ENCODE measurements around the gene NAV2.
"Not testable (repeated sequence)": the region's sequence is repeated elsewhere in the genome, so short reads cannot be mapped to it uniquely, and the experiment has no call there.

Gene NAV2

GRCh38 chr11:19892876-19893275 is 180.2 kb downstream of the NAV2 start:
- H3K27ac ChIP-seq (ENCODE audit: low read depth in 2 of 2, low read length in 2 of 2): no peak overlapping the region
- no peak overlapping the region for H3K9ac ChIP-seq (ENCODE audit: low read depth in 1 of 2, low read length in 2 of 2)
- H3K4me3 ChIP-seq (ENCODE audit: low read length in 2 of 2): no peak overlapping the region
- H3K36me3 ChIP-seq (ENCODE audit: control insufficient read depth in 2 of 2, insufficient read depth in 2 of 2, low read length in 2 of 2): peaks cover 0 to 6% of the 10 kb centered on the region in 2 donors
- no peaks in the 10 kb centered on the region for H3K4me1 ChIP-seq (ENCODE audit: control insufficient read depth in 2 of 2, insufficient read depth in 2 of 2, low read length in 2 of 2)
- no peaks in the 10 kb centered on the region for H3K27me3 ChIP-seq (ENCODE audit: control insufficient read depth in 2 of 2, insufficient read depth in 2 of 2, low read length in 2 of 2)
- H3K9me3 ChIP-seq (ENCODE audit: control insufficient read depth in 2 of 2, low read length in 2 of 2): no peaks in the 10 kb centered on the region

- Histone ChIP-seq H3K27ac (ENCODE audit: low read depth in 2 of 2, low read length in 2 of 2) (no peak overlapping the region), H3K4me3 (ENCODE audit: low read length in 2 of 2) (no peak overlapping the region), H3K27me3 (ENCODE audit: control insufficient read depth in 2 of 2, insufficient read depth in 2 of 2, low read length in 2 of 2) (no peaks in the 10 kb centered on the region), H3K36me3 (ENCODE audit: control insufficient read depth in 2 of 2, insufficient read depth in 2 of 2, low read length in 2 of 2) (peaks cover 0 to 6% of the 10 kb centered on the region in 2 donors), H3K9ac (ENCODE audit: low read depth in 1 of 2, low read length in 2 of 2) (no peak overlapping the region), H3K4me1 (ENCODE audit: control insufficient read depth in 2 of 2, insufficient read depth in 2 of 2, low read length in 2 of 2) (no peaks in the 10 kb centered on the region), H3K9me3 (ENCODE audit: control insufficient read depth in 2 of 2, low read length in 2 of 2) (no peaks in the 10 kb centered on the region)
Observed at GRCh38 chr11:19894404-19894803, 181.8 kb downstream of the NAV2 start.

DNA sequence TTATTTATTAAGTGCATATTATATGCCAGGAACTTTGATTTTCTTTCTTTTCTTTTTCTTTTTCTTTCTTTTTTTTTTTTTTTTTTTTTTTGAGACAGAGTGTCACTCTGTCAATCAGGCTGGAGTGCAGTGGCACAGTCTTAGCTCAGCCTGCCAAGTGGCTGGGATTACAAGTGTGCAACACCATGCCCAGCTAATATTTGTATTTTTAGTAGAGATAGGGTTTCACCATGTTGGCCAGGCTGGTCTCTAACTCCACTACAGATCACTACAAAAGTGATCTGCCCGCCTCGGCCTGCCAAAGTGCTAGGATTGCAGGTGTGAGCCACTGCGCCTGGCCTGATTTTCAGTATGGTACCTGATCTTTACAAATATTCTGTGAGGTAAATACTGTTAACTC is 182.4 kb downstream of the NAV2 start:
- H3K27me3 ChIP-seq (ENCODE audit: control insufficient read depth in 2 of 2, insufficient read depth in 2 of 2, low read length in 2 of 2); H3K4me1 ChIP-seq (ENCODE audit: control insufficient read depth in 2 of 2, insufficient read depth in 2 of 2, low read length in 2 of 2); H3K4me3 ChIP-seq (ENCODE audit: low read length in 2 of 2); H3K27ac ChIP-seq (ENCODE audit: low read depth in 2 of 2, low read length in 2 of 2); H3K9ac ChIP-seq (ENCODE audit: low read depth in 1 of 2, low read length in 2 of 2); H3K9me3 ChIP-seq (ENCODE audit: control insufficient read depth in 2 of 2, low read length in 2 of 2); H3K36me3 ChIP-seq (ENCODE audit: control insufficient read depth in 2 of 2, insufficient read depth in 2 of 2, low read length in 2 of 2): not testable (repeated sequence)

GRCh38 chr11:19895776-19896175 is 183.1 kb downstream of the NAV2 start:
- Histone ChIP-seq H3K36me3 (ENCODE audit: control insufficient read depth in 2 of 2, insufficient read depth in 2 of 2, low read length in 2 of 2) (peaks cover 0 to 3% of the 10 kb centered on the region in 2 donors), H3K4me3 (ENCODE audit: low read length in 2 of 2) (no peak overlapping the region), H3K4me1 (ENCODE audit: control insufficient read depth in 2 of 2, insufficient read depth in 2 of 2, low read length in 2 of 2) (no peaks in the 10 kb centered on the region), H3K9me3 (ENCODE audit: control insufficient read depth in 2 of 2, low read length in 2 of 2) (no peaks in the 10 kb centered on the region), H3K27ac (ENCODE audit: low read depth in 2 of 2, low read length in 2 of 2) (no peak overlapping the region), H3K9ac (ENCODE audit: low read depth in 1 of 2, low read length in 2 of 2) (no peak overlapping the region), H3K27me3 (ENCODE audit: control insufficient read depth in 2 of 2, insufficient read depth in 2 of 2, low read length in 2 of 2) (no peaks in the 10 kb centered on the region)

DNA sequence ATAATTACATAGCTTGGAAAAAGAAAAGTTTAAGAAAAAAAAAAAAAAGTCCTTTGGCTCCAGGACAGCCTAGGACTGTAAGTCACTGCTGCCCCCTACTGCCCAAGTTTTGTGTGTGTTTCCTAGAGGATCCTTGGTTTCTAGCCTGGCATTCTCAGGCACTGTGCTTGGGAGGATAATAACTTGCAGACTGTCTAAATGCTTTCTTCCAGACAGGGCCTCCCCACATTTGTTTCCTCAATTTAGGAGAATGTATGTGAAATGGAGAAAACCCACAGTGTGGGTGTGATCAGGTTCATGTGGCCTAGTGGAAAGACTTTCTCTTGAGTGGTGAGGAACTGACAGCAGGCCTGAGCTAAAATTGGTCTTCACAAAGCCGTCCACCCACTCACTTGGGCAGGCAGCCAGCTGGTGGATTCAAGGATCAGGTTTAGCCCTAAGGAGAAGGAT is 191.0 kb downstream of the NAV2 start:
- no peak overlapping the region for H3K9ac ChIP-seq (ENCODE audit: low read depth in 1 of 2, low read length in 2 of 2)
- H3K4me1 ChIP-seq (ENCODE audit: control insufficient read depth in 2 of 2, insufficient read depth in 2 of 2, low read length in 2 of 2): no peaks in the 10 kb centered on the region
- H3K27ac ChIP-seq (ENCODE audit: low read depth in 2 of 2, low read length in 2 of 2): no peak overlapping the region

GRCh38 chr11:19905280-19905853 is 192.7 kb downstream of the NAV2 start:
- Histone ChIP-seq H3K27me3 (ENCODE audit: control insufficient read depth in 2 of 2, insufficient read depth in 2 of 2, low read length in 2 of 2) (no peaks in the 10 kb centered on the region), H3K4me3 (ENCODE audit: low read length in 2 of 2) (no peak overlapping the region), H3K36me3 (ENCODE audit: control insufficient read depth in 2 of 2, insufficient read depth in 2 of 2, low read length in 2 of 2) (no peaks in the 10 kb centered on the region), H3K9ac (ENCODE audit: low read depth in 1 of 2, low read length in 2 of 2) (no peak overlapping the region), H3K9me3 (ENCODE audit: control insufficient read depth in 2 of 2, low read length in 2 of 2) (no peaks in the 10 kb centered on the region), H3K27ac (ENCODE audit: low read depth in 2 of 2, low read length in 2 of 2) (no peak overlapping the region), H3K4me1 (ENCODE audit: control insufficient read depth in 2 of 2, insufficient read depth in 2 of 2, low read length in 2 of 2) (no peaks in the 10 kb centered on the region)

More for the DNA sequence above, 191.0 kb downstream of the NAV2 start:
- Histone ChIP-seq H3K4me3 (ENCODE audit: low read length in 2 of 2) (no peak overlapping the region), H3K9me3 (ENCODE audit: control insufficient read depth in 2 of 2, low read length in 2 of 2) (no peaks in the 10 kb centered on the region), H3K27me3 (ENCODE audit: control insufficient read depth in 2 of 2, insufficient read depth in 2 of 2, low read length in 2 of 2) (no peaks in the 10 kb centered on the region), H3K36me3 (ENCODE audit: control insufficient read depth in 2 of 2, insufficient read depth in 2 of 2, low read length in 2 of 2) (no peaks in the 10 kb centered on the region)

GRCh38 chr11:19906126-19906525 is 193.5 kb downstream of the NAV2 start:
- Histone ChIP-seq H3K4me1 (ENCODE audit: control insufficient read depth in 2 of 2, insufficient read depth in 2 of 2, low read length in 2 of 2) (no peaks in the 10 kb centered on the region), H3K4me3 (ENCODE audit: low read length in 2 of 2) (no peak overlapping the region), H3K9me3 (ENCODE audit: control insufficient read depth in 2 of 2, low read length in 2 of 2) (no peaks in the 10 kb centered on the region), H3K27me3 (ENCODE audit: control insufficient read depth in 2 of 2, insufficient read depth in 2 of 2, low read length in 2 of 2) (no peaks in the 10 kb centered on the region), H3K9ac (ENCODE audit: low read depth in 1 of 2, low read length in 2 of 2) (no peak overlapping the region), H3K36me3 (ENCODE audit: control insufficient read depth in 2 of 2, insufficient read depth in 2 of 2, low read length in 2 of 2) (no peaks in the 10 kb centered on the region), H3K27ac (ENCODE audit: low read depth in 2 of 2, low read length in 2 of 2) (no peak overlapping the region)

DNA sequence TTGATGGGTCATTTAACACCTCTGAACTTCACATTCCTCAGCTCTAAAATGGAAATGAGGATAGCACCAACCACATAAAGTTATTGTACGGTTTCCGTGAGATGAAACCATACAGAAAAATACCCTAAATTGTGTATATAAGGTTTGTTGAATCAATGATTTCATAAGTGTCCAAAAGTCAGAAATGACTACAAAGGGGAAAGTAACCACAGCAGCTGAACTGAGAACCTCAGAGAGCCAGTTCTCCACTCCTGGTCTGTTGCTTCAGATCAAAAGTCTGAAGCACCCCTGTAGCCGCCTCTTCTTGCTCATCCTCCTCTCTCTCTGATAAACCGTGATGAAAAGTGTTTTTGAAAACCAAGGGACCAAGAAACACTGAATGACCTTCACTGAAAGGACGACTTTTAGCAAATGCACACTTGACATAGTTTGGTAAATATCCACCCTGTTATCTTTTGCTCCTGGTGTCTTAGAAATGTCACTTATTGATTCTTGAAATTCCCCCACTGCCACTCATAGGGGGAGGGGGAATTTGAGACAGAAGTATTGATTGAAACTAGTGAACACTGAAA is 194.5 kb downstream of the NAV2 start:
- no peak overlapping the region for H3K27ac ChIP-seq (ENCODE audit: low read depth in 2 of 2, low read length in 2 of 2)
- no peaks in the 10 kb centered on the region for H3K36me3 ChIP-seq (ENCODE audit: control insufficient read depth in 2 of 2, insufficient read depth in 2 of 2, low read length in 2 of 2)
- no peak overlapping the region for H3K9ac ChIP-seq (ENCODE audit: low read depth in 1 of 2, low read length in 2 of 2)
- H3K27me3 ChIP-seq (ENCODE audit: control insufficient read depth in 2 of 2, insufficient read depth in 2 of 2, low read length in 2 of 2): no peaks in the 10 kb centered on the region
- H3K4me3 ChIP-seq (ENCODE audit: low read length in 2 of 2): no peak overlapping the region
- no peaks in the 10 kb centered on the region for H3K4me1 ChIP-seq (ENCODE audit: control insufficient read depth in 2 of 2, insufficient read depth in 2 of 2, low read length in 2 of 2)
- no peaks in the 10 kb centered on the region for H3K9me3 ChIP-seq (ENCODE audit: control insufficient read depth in 2 of 2, low read length in 2 of 2)

GRCh38 chr11:19907839-19908238 is 195.2 kb downstream of the NAV2 start:
- Histone ChIP-seq H3K27ac (ENCODE audit: low read depth in 2 of 2, low read length in 2 of 2) (no peak overlapping the region), H3K4me1 (ENCODE audit: control insufficient read depth in 2 of 2, insufficient read depth in 2 of 2, low read length in 2 of 2) (no peaks in the 10 kb centered on the region), H3K27me3 (ENCODE audit: control insufficient read depth in 2 of 2, insufficient read depth in 2 of 2, low read length in 2 of 2) (no peaks in the 10 kb centered on the region), H3K36me3 (ENCODE audit: control insufficient read depth in 2 of 2, insufficient read depth in 2 of 2, low read length in 2 of 2) (no peaks in the 10 kb centered on the region), H3K9me3 (ENCODE audit: control insufficient read depth in 2 of 2, low read length in 2 of 2) (no peaks in the 10 kb centered on the region), H3K9ac (ENCODE audit: low read depth in 1 of 2, low read length in 2 of 2) (no peak overlapping the region), H3K4me3 (ENCODE audit: low read length in 2 of 2) (no peak overlapping the region)

DNA sequence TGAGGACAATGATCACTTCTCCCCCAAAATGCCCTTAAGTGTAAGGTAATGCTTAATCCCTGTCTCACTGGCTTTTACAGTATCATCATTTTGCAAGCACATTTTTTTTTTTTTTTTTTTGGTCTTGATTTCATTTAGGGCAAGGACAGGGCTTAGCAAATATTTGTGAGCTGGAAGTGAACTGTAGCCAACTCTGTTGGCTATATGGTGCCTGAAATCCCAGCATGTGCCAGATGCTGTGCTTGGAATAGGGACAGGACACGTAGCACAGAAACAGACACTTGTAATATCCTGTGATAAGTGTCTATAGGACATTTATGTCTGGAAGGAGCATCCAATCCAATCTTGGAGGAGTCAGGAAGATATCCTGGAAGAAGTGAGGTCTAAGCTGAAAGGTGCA is 198.3 kb downstream of the NAV2 start:
- Histone ChIP-seq H3K36me3 (ENCODE audit: control insufficient read depth in 2 of 2, insufficient read depth in 2 of 2, low read length in 2 of 2) (no peaks in the 10 kb centered on the region), H3K9ac (ENCODE audit: low read depth in 1 of 2, low read length in 2 of 2) (no peak overlapping the region), H3K9me3 (ENCODE audit: control insufficient read depth in 2 of 2, low read length in 2 of 2) (no peaks in the 10 kb centered on the region), H3K27ac (ENCODE audit: low read depth in 2 of 2, low read length in 2 of 2) (no peak overlapping the region), H3K4me1 (ENCODE audit: control insufficient read depth in 2 of 2, insufficient read depth in 2 of 2, low read length in 2 of 2) (no peaks in the 10 kb centered on the region), H3K4me3 (ENCODE audit: low read length in 2 of 2) (no peak overlapping the region), H3K27me3 (ENCODE audit: control insufficient read depth in 2 of 2, insufficient read depth in 2 of 2, low read length in 2 of 2) (no peaks in the 10 kb centered on the region)

Data from mucosa of rectum (tissue), 2 donors.